Glomerular endothelial cell (primary cell): ENCODE results near the gene ZNF592. TPM values are rescaled to one million over a fixed set of nuclear protein-coding genes. Genes with fewer than 3 reads are reported as not detected.
"Not testable (repeated sequence)": the region's sequence is repeated elsewhere in the genome, so short reads cannot be mapped to it uniquely, and the experiment has no call there.

Source experiments
- DNase-seq: peaks from one replicate; pipeline ENCODE4 v3.0.0-alpha.2; 2011; ENCODE audit warnings: low read depth, low spot score; ENCODE audit errors: extremely low read depth
- total RNA-seq: library from RNA; depleted of rRNA; stranded (reverse); fragments of >200 nt; gene quantifications from 2 replicates; pipeline ENCODE4 v1.2.3, GENCODE V29; 2015

Gene ZNF592
- total RNA-seq, 1 donor from 2014 or later, result 16.7 TPM

- DNase-seq, result no peak
These were observed 747 bp upstream of the ZNF592 start for GRCh38 chr15:84747416-84748273.

GRCh38 chr15:84749111-84749991, 959 bp downstream of the ZNF592 start:
- DNase-seq, result no peak

GRCh38 chr15:84750583-84751092, 2.2 kb downstream of the ZNF592 start:
- no peak for DNase-seq

GRCh38 chr15:84751721-84752120, 3.3 kb downstream of the ZNF592 start:
- DNase-seq, result not testable (repeated sequence)

- no peak for DNase-seq
These were observed 3.8 kb downstream of the ZNF592 start for GRCh38 chr15:84752195-84752594.

- no peak for DNase-seq
These were observed 4.3 kb downstream of the ZNF592 start for GRCh38 chr15:84752700-84753099.

- not testable (repeated sequence) for DNase-seq
These were observed 6.5 kb downstream of the ZNF592 start for GRCh38 chr15:84754889-84755288.

- no peak for DNase-seq
These were observed 7.5 kb downstream of the ZNF592 start for GRCh38 chr15:84755736-84756527.

GRCh38 chr15:84759018-84759417, 10.6 kb downstream of the ZNF592 start:
- no peak for DNase-seq

- DNase-seq, result no peak
These were observed 11.8 kb downstream of the ZNF592 start for GRCh38 chr15:84760219-84760618.

GRCh38 chr15:84761607-84762131, 13.3 kb downstream of the ZNF592 start:
- no peak for DNase-seq

- DNase-seq, result no peak
These were observed 14.6 kb downstream of the ZNF592 start for GRCh38 chr15:84762840-84763572.

GRCh38 chr15:84764585-84764984, 16.2 kb downstream of the ZNF592 start:
- DNase-seq, result no peak

- no peak for DNase-seq
These were observed 16.6 kb downstream of the ZNF592 start for GRCh38 chr15:84764989-84765388.

- no peak for DNase-seq
These were observed 17.3 kb downstream of the ZNF592 start for GRCh38 chr15:84765675-84766074.

GRCh38 chr15:84766461-84767035, 18.2 kb downstream of the ZNF592 start:
- no peak for DNase-seq

- no peak for DNase-seq
These were observed 23.6 kb downstream of the ZNF592 start for GRCh38 chr15:84772031-84772430.

GRCh38 chr15:84772467-84772866, 24.1 kb downstream of the ZNF592 start:
- no peak for DNase-seq

- DNase-seq, result no peak
These were observed 25.3 kb downstream of the ZNF592 start for GRCh38 chr15:84773716-84774115.
